Measurements from ENCODE around the gene BAIAP3. TPM values are rescaled to one million over a fixed set of nuclear protein-coding genes. Genes with fewer than 3 reads are reported as not detected.

The BAIAP3 gene
- total RNA-seq, 4 donors from 2014 or later, result 0.59 to 5.5 (median 3.5) TPM

- DNase-seq, result no peak
- Histone ChIP-seq H3K27ac (no peak overlapping the region), H3K4me1 (peaks cover 7 to 9% of the 10 kb centered on the region in 2 donors), H3K36me3 (no peaks in the 10 kb centered on the region), H3K4me3 (no peak overlapping the region), H3K9me3 (no peaks in the 10 kb centered on the region), H3K27me3 (no peaks in the 10 kb centered on the region)
- intact Hi-C loops (cut with DNase I; ENCODE audit: low total_unique reads), result no loop called here
- TF ChIP-seq POLR2A (IDR thresholded peaks at IDR 0.05) (no peak), CTCF (IDR thresholded peaks at IDR 0.05) (no peak)
Measured at GRCh38 chr16:1354815-1355540, 21.5 kb downstream of the BAIAP3 start.

DNA sequence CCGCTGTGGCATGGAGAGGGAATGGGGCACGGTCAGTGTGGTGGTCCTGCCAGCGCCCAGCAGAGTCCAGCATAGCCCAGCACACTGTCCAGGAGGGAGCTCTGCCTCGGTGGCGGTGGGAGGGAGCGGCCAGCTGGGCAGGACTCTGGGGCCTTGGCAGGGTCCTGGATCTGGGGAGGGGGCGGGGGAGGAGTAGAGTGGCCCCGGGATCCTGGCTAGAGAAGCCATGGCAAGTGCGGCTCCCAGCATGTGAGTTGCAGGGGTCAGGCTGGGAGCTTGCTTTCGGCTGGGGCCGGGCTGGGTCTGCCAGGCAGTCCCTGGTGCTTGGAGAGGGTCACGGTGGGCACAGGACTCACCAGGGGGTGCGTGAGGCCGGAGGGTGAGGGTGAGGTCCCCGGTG, 22.1 kb downstream of the BAIAP3 start:
- no peaks in the 10 kb centered on the region for H3K9me3 ChIP-seq
- no peak overlapping the region for H3K4me3 ChIP-seq
- no peaks in the 10 kb centered on the region for H3K27me3 ChIP-seq
- intact Hi-C loops (cut with DNase I; ENCODE audit: low total_unique reads), result no loop called here
- H3K36me3 ChIP-seq, result no peaks in the 10 kb centered on the region
- H3K4me1 ChIP-seq, result peaks cover 7% of the 10 kb centered on the region in 2 donors
- DNase-seq, result no peak
- TF ChIP-seq CTCF (IDR thresholded peaks at IDR 0.05) (no peak), POLR2A (IDR thresholded peaks at IDR 0.05) (no peak)
- no peak overlapping the region for H3K27ac ChIP-seq

DNA sequence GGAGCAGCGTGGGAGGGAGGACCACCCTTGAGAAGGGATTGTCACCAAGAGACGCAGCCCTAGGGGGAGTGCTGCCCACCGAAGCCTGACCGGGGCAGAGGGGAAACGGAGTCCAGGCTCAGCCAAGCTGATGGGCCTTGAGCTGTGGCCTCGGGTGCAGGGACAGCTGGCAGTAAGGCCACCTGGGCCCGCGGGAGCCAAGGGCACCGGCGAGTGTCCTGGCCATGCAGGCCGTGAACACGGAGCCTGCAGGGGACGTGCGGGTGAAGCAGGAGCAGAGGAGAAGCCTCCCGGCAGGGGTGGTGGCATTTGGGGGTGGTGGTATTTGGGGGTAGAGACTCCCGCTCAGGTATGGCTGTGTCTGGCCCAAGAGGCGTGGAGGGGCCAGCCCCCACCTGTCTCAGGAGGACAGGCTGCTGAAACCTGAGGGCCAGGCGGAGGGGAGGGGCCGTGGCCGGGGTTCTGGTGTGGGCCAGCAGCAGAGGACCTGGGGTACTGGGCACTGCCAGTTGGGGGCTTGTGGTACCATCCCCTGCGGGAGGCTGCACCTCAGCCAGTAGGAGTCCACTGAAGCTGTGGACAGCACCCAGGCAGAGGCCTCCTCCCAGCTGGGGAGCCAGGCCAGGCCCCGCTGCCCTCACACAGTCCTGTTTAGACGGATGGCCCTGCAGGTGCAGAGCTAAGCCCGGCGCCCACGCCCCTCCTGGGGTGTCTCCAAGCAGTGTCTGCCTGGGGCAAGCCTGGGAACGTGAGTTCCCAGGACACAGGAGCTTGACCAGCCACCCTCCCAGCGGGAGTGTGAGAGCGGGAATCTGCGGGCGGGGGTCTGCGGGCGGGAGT, 22.8 kb downstream of the BAIAP3 start:
- Histone ChIP-seq H3K27ac (no peak overlapping the region), H3K36me3 (no peaks in the 10 kb centered on the region), H3K4me3 (no peak overlapping the region), H3K9me3 (no peaks in the 10 kb centered on the region), H3K27me3 (no peaks in the 10 kb centered on the region), H3K4me1 (peaks cover under 1 to 7% of the 10 kb centered on the region in 2 donors)
- no peak for DNase-seq
- TF ChIP-seq CTCF (IDR thresholded peaks at IDR 0.05) (no peak), POLR2A (IDR thresholded peaks at IDR 0.05) (no peak)
- intact Hi-C loops (cut with DNase I; ENCODE audit: low total_unique reads), result no loop called here

DNA sequence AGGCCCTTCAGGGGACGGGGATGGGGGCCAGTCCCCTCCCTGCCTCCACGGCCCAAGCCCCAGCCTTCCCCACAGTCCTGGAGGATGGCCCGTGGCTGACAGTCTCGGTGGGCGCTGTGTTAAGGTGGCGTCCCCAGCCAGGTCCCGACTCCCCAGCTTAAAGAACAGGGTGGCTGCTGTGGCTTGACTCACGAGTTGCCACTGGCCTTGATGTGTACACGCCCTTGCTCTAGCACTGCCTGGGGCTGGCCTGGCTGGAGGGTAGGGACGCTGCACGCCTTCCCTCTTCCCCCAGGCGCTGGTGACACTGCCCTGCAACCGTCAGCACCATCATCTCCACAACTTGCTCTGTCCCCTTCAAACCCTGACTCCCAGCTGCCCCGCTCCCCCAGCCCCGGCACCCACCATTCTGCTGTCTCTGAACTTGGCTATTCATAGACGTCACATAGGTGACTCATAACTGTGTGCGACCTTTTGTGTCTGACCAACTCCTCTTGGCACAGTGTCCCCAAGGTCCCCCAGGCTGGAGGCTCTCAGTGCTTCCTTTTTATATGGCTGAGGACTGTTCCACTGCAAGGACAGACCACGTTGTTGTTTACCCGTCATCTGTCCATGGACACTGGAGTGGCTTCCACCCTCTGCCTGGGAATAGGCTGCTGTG, 24.6 kb downstream of the BAIAP3 start:
- no peak overlapping the region for H3K27ac ChIP-seq
- TF ChIP-seq CTCF (IDR thresholded peaks at IDR 0.05) (no peak), POLR2A (IDR thresholded peaks at IDR 0.05) (no peak)
- intact Hi-C loops (cut with DNase I; ENCODE audit: low total_unique reads), result no loop called here
- no peaks in the 10 kb centered on the region for H3K9me3 ChIP-seq
- no peaks in the 10 kb centered on the region for H3K36me3 ChIP-seq
- H3K27me3 ChIP-seq, result no peaks in the 10 kb centered on the region
- no peak for DNase-seq
- no peak overlapping the region for H3K4me3 ChIP-seq
- peaks cover 0 to 2% of the 10 kb centered on the region in 2 donors for H3K4me1 ChIP-seq
